ENCODE results near the gene SLC35E4.

The SLC35E4 gene

GRCh38 chr22:30667494-30668385, 32.2 kb downstream of the SLC35E4 start, which contains the start of gene DUSP18:
Gene DUSP18, minus strand, starts transcription at chr22:30667875. Its CDS starts 3,872 bp downstream, at chr22:30664003.
- Mint-ChIP-seq H3K4me1 (peaks cover 9% of the 10 kb centered on the region), H3K36me3 (ENCODE audit: low read depth) (peaks cover 8% of the 10 kb centered on the region), H3K9me3 (no peaks in the 10 kb centered on the region), H3K27me3 (ENCODE audit: low read depth) (peaks cover 32% of the 10 kb centered on the region), H3K27ac (peak within 1 kb of the TSS in 2 of 3 experiments; percentile 35 to 41), H3K4me3 (peak within 1 kb of the TSS; percentile 90 to 97 (median 95))
- TF ChIP-seq, protein P1, sequence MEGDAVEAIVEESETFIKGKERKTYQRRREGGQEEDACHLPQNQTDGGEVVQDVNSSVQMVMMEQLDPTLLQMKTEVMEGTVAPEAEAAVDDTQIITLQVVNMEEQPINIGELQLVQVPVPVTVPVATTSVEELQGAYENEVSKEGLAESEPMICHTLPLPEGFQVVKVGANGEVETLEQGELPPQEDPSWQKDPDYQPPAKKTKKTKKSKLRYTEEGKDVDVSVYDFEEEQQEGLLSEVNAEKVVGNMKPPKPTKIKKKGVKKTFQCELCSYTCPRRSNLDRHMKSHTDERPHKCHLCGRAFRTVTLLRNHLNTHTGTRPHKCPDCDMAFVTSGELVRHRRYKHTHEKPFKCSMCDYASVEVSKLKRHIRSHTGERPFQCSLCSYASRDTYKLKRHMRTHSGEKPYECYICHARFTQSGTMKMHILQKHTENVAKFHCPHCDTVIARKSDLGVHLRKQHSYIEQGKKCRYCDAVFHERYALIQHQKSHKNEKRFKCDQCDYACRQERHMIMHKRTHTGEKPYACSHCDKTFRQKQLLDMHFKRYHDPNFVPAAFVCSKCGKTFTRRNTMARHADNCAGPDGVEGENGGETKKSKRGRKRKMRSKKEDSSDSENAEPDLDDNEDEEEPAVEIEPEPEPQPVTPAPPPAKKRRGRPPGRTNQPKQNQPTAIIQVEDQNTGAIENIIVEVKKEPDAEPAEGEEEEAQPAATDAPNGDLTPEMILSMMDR (IDR thresholded peaks at IDR 0.05; ENCODE audit: unreplicated experiment in 3 of 3): peak; percentile 26 to 41 (median 32)

DNA sequence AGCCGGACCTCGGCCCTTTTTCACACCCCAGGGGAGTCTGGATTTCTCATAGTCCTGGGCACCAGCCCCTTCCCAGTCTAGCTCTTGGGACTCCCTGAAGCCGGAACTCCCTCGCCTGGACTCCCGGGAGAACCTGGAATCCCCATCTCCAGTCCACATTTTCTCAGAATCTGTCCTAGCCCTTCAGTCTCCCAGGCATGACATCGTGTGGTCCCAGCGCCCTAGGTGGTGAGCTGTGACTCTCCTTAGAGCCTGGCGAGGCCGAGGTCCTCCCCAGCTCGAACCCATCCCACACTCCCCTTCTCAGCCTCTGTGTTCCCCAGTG, 32.8 kb downstream of the SLC35E4 start:
- Mint-ChIP-seq H3K36me3 (ENCODE audit: low read depth) (peaks cover 2% of the 10 kb centered on the region), H3K4me1 (peaks cover 9% of the 10 kb centered on the region), H3K27me3 (ENCODE audit: low read depth) (peaks cover 34% of the 10 kb centered on the region), H3K9me3 (no peaks in the 10 kb centered on the region), H3K4me3 (peak overlapping the region; percentile 90 to 97 (median 95)), H3K27ac (peak overlapping the region in 2 of 3 experiments; percentile 35 to 41)
- TF ChIP-seq, protein P1 (IDR thresholded peaks at IDR 0.05; ENCODE audit: unreplicated experiment in 3 of 3): no peak

GRCh38 chr22:30671071-30671470, 35.5 kb downstream of the SLC35E4 start:
- H3K9me3 Mint-ChIP-seq: no peaks in the 10 kb centered on the region
- no peak overlapping the region for H3K27ac Mint-ChIP-seq
- peaks cover 40% of the 10 kb centered on the region for H3K27me3 Mint-ChIP-seq (ENCODE audit: low read depth)
- TF ChIP-seq, protein P1 (IDR thresholded peaks at IDR 0.05; ENCODE audit: unreplicated experiment in 3 of 3): no peak
- no peaks in the 10 kb centered on the region for H3K36me3 Mint-ChIP-seq (ENCODE audit: low read depth)
- H3K4me3 Mint-ChIP-seq: peak overlapping the region; percentile 15 to 48 (median 17)
- H3K4me1 Mint-ChIP-seq: peaks cover 13% of the 10 kb centered on the region

DNA sequence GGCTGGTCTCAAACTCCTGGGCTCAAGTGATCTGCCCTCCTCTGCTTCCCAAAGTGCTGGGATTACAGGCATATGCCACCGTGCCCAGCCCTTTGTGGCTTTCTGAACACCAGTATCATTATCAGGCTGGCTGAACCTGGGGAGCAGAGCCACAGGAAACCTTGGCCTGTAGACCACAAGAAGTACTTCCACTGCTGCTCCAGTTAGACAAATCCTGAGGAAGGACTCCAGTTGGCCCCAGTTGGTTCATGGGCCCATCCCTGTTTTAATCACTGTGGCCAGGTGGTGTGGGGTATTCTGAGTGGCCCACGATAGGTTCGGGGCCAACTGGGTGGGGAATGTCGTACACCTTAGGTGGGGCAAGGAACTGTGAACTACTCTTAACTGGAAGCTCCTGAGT, 37.6 kb downstream of the SLC35E4 start:
- TF ChIP-seq, protein P1 (IDR thresholded peaks at IDR 0.05; ENCODE audit: unreplicated experiment in 3 of 3): no peak
- no peaks in the 10 kb centered on the region for H3K9me3 Mint-ChIP-seq
- peaks cover 5% of the 10 kb centered on the region for H3K4me1 Mint-ChIP-seq
- H3K36me3 Mint-ChIP-seq (ENCODE audit: low read depth): no peaks in the 10 kb centered on the region
- no peak overlapping the region for H3K4me3 Mint-ChIP-seq
- peaks cover 30% of the 10 kb centered on the region for H3K27me3 Mint-ChIP-seq (ENCODE audit: low read depth)
- H3K27ac Mint-ChIP-seq: no peak overlapping the region

DNA sequence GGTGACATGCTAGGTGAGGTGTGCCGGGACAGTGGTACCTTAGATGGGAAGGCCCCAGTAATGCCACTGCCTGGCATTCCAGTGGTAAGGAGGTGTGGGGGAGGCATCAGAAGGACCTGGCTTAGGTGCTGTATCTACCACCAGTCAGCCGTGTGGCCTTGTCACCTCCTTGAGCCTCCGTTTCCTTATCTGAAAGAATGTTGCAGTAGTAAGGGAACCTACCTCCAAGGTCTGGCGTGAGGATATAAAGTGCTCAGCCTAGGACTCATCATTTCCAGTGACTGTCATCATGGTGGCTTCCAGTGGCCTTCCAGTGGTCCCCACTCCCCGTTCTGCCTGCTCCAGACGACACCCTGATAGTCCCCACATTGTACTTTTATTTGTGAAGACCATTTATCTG, 38.9 kb downstream of the SLC35E4 start:
- Mint-ChIP-seq H3K36me3 (ENCODE audit: low read depth) (no peaks in the 10 kb centered on the region), H3K9me3 (no peaks in the 10 kb centered on the region), H3K27me3 (ENCODE audit: low read depth) (peaks cover 25% of the 10 kb centered on the region), H3K4me3 (no peak overlapping the region), H3K27ac (no peak overlapping the region), H3K4me1 (peaks cover 12% of the 10 kb centered on the region)
- TF ChIP-seq, protein P1 (IDR thresholded peaks at IDR 0.05; ENCODE audit: unreplicated experiment in 3 of 3): no peak

Measured in nephron (organoid).